Muscle layer of colon (tissue), 2 donors: ENCODE measurements around the gene ANKS4B.

Experiments used
- H3K27ac ChIP-seq: one replicate; pipeline ENCODE4 v1.7.0; 2013; ENCODE audit warnings: low read depth, mild to moderate bottlenecking, low read length, moderate library complexity
- H3K27me3 ChIP-seq, 2 donors: one replicate each; pipeline ENCODE4 v1.7.0; 2013; ENCODE audit warnings: low read length in 2 of 2, mild to moderate bottlenecking in 2 of 2; ENCODE audit not compliant: insufficient read depth in 2 of 2, control insufficient read depth in 1 of 2
- H3K36me3 ChIP-seq: one replicate; pipeline ENCODE4 v1.7.0; 2013; ENCODE audit warnings: mild to moderate bottlenecking, low read length; ENCODE audit not compliant: insufficient read depth
- H3K4me1 ChIP-seq: one replicate; pipeline ENCODE4 v1.7.0; 2013; ENCODE audit warnings: mild to moderate bottlenecking, low read length; ENCODE audit not compliant: insufficient read depth
- H3K4me3 ChIP-seq, 2 donors: one replicate each; pipeline ENCODE4 v1.7.0; 2013; ENCODE audit warnings: low read length in 2 of 2, low read depth in 1 of 2, mild to moderate bottlenecking in 1 of 2, moderate library complexity in 1 of 2
- H3K9ac ChIP-seq: one replicate; pipeline ENCODE4 v1.7.0; 2013; ENCODE audit warnings: low read length
- H3K9me3 ChIP-seq: one replicate; pipeline ENCODE4 v1.7.0; 2013; ENCODE audit warnings: mild to moderate bottlenecking, low read length
- donor health status: abdominal sarcoma.
- donor health status: Adenocarcinoma of cecum.

Gene ANKS4B

DNA sequence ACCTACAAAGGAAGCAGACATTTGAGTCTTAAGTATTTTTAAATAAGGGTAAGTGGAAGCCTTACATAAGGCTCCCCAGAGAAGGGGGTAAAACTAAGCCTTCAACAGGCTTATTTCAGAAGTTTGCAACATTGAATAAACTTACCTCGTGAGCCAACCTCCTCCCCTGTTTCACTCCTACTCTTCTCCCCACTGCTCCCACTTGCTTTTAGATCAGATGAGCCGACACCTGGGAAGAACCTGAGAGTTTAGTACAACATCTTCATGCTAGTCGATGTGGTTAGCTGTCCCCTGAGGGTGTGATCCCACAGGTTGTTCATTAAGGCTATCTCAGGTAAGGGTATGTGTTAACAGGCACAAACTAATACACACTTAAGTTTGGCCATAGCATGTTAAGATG, 35.9 kb upstream of the ANKS4B start:
- Histone ChIP-seq H3K4me3 (no peak overlapping the region), H3K27me3 (no peaks in the 10 kb centered on the region), H3K36me3 (no peaks in the 10 kb centered on the region), H3K4me1 (no peaks in the 10 kb centered on the region), H3K27ac (no peak overlapping the region), H3K9me3 (no peaks in the 10 kb centered on the region), H3K9ac (no peak overlapping the region)

DNA sequence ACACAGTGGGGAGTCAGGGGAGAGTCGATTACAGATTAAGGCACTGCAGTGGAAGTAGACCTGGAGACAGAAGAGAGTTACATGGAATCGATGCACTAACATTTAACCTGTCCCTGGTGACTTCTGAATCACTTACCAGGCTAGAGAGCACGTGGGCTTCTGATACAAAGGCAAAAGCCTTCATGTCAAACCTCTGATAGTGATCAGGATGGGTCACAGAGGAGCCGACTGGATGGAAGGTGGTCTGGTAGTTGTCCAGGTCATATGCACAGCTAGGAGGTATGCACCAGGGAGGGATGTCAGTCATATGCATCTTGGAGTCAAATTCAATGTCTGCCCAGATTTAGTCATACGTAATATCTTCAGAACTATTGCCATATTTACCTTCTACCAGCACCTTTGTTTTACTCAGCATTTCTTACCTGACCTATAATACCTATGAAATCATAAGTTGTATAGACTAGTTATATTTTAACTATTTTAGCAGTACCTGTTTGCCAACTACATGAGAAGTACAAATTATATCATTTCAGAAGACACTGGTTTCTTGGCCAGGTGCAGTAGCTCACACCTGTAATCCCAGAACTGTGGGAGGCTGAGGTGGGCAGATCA, 33.8 kb upstream of the ANKS4B start:
- Histone ChIP-seq H3K4me3 (no peak overlapping the region), H3K4me1 (no peaks in the 10 kb centered on the region), H3K27ac (no peak overlapping the region), H3K36me3 (no peaks in the 10 kb centered on the region), H3K9me3 (no peaks in the 10 kb centered on the region), H3K27me3 (no peaks in the 10 kb centered on the region), H3K9ac (no peak overlapping the region)

DNA sequence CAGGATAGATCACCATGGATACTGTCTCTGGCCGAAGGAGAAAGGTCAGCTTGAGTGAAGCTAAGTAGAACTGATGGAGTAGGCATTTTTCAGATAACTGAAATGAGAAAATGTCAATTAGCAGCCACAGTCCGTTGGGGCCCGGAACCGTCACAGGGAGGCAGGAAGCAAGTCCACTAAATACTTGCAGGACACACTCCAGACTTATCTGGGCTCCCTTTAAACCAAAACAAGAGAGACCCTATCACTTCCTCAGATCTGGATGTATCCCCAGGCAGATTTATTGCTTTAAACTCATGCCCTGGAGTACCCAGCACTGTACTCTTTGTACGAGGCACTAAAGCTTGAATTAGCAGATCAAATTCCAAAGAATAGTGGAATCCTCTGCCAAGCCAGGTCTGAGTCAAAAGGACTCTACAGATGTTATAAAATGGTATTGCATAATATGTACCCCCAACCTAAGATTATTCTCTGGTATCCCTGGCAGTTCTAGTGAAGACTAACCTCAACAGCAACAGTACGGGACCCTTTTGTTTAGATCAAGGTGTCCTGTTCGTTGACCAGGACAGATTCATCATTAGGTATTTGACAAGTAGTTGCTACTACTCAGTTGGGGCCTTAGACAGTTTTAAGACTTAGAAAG, 30.2 kb upstream of the ANKS4B start:
- H3K4me3 ChIP-seq: no peak overlapping the region
- no peaks in the 10 kb centered on the region for H3K27me3 ChIP-seq
- H3K36me3 ChIP-seq: no peaks in the 10 kb centered on the region
- no peaks in the 10 kb centered on the region for H3K9me3 ChIP-seq
- H3K9ac ChIP-seq: no peak overlapping the region
- H3K27ac ChIP-seq: no peak overlapping the region
- H3K4me1 ChIP-seq: no peaks in the 10 kb centered on the region

DNA sequence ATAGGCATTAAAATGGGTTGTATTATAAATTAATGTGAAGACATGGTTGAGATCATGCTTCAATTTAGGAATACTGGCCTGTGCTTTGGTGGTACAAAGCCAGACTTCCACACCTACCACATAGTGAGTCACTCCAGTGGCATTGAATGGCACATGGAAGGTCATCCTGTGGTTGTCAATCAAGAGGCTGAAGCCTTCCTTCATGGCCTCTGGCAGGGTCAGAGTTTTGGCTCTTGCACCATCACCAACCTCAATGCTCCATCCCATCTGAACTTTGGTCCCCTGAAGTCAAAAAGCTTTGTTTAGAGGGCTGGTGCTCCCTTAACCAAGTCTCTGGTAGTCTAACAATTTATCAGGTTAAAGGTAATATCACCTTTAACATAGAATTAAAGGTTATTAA, 28.2 kb upstream of the ANKS4B start:
- no peaks in the 10 kb centered on the region for H3K27me3 ChIP-seq
- no peak overlapping the region for H3K4me3 ChIP-seq
- no peaks in the 10 kb centered on the region for H3K9me3 ChIP-seq
- no peak overlapping the region for H3K9ac ChIP-seq
- no peak overlapping the region for H3K27ac ChIP-seq
- H3K4me1 ChIP-seq: no peaks in the 10 kb centered on the region
- H3K36me3 ChIP-seq: no peaks in the 10 kb centered on the region

DNA sequence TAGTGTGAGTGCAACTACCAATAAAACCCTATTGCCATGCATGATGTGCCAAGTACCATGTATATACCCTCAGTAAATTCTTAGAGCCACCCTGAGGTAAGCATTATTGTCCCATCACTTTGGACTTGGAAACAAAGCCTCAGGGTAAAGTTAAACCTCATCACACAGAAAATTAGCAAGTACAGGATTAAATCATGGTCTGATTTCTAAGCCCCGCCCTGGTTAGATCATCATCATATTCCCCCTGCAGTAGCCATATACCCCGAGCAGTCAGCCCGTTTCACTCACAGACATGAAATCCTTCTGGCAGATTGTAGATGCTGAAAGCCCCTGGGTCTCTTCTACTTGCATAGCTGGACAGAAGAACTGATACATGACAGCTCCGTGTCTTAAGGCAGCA, 26.9 kb upstream of the ANKS4B start:
- Histone ChIP-seq H3K36me3 (no peaks in the 10 kb centered on the region), H3K27me3 (no peaks in the 10 kb centered on the region), H3K9ac (no peak overlapping the region), H3K9me3 (no peaks in the 10 kb centered on the region), H3K4me1 (no peaks in the 10 kb centered on the region), H3K4me3 (no peak overlapping the region), H3K27ac (no peak overlapping the region)

DNA sequence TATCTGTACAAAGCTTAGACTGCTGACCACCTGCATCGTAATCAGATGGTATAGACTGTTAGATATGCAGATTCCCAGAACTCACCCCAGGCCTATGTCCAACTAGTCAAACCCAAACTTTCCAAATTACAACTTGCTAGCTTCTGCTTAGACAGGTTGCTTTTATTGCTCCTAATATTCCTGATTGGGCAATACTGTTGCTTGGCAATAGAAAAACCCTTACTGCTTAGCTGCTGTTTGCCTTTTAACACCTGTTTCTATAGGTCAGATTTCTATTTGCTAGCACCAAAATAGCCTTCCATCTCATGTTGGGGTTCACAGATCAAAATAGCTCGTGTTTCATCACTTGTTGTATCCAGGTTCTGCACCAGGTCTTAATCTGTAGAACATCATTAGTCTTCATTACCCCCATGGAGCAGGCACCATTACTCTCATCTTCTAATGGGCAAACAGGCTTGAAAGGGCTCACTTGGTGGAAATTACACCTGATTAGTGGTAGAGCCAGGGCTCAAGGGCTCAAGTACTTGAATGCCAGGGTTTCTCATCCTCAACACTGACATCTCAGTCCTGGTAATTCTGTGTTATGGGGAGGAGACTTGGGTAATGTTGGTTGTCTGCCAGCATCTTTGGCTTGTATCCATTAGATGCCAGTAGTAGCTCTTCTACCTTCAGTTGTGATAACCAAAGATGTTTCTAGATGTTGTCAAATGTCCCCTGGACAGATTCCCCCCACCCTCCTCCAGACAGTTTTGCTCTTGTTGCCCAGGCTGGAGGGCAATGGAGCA, 24.9 kb upstream of the ANKS4B start:
- H3K36me3 ChIP-seq: no peaks in the 10 kb centered on the region
- no peak overlapping the region for H3K4me3 ChIP-seq
- no peak overlapping the region for H3K27ac ChIP-seq
- no peaks in the 10 kb centered on the region for H3K9me3 ChIP-seq
- H3K27me3 ChIP-seq: no peaks in the 10 kb centered on the region
- no peaks in the 10 kb centered on the region for H3K4me1 ChIP-seq
- no peak overlapping the region for H3K9ac ChIP-seq

DNA sequence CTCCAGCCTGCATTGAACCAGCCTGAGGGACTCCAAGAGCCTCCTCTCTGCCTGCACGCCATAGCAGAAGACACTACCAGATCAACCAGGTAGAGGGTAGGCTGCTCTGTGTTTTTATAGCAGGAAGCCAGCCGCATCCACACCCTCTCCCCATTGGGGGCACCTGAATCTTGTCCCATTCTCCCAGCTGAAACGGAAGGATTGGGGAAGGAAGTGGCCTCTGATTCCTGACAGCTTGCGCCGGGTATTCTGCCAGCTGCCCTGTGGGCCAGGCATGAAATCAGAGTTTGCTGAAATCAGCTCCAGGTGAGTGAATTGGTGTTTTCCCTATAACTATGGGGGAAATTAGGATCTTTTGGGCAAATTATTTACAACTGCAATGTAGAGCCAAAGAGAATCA, 22.0 kb upstream of the ANKS4B start, which contains the start of gene ZP2:
Gene ZP2 (minus strand): TSS at position 89 of the 400 bp plus-strand sequence. CDS start 27 bp downstream, at position 62.
- no peaks in the 10 kb centered on the region for H3K4me1 ChIP-seq
- H3K9me3 ChIP-seq: no peaks in the 10 kb centered on the region
- no peak within 1 kb of the TSS for H3K9ac ChIP-seq
- no peak within 1 kb of the TSS for H3K27ac ChIP-seq
- H3K4me3 ChIP-seq: no peak within 1 kb of the TSS
- H3K27me3 ChIP-seq: no peaks in the 10 kb centered on the region
- H3K36me3 ChIP-seq: no peaks in the 10 kb centered on the region

DNA sequence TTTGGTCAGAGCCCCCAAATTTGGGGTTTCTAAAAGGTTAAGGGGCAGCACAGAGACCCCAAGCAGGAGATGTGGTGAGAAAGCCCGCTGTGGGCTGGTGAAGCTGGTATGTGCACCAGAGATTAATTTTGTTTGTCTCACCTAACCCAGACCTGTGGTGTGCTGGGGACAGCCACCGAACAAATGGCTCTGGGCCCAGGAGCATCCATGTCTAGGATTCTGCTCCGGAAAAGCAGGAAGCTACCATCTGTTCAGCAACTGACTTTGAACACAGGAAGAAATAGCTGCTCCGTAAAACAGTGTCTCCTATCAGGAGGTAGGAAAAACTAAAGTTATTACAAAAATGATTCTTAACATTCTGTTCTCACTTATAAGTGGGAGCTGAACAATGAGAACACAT, 19.4 kb upstream of the ANKS4B start:
- no peak overlapping the region for H3K9ac ChIP-seq
- no peaks in the 10 kb centered on the region for H3K27me3 ChIP-seq
- H3K36me3 ChIP-seq: no peaks in the 10 kb centered on the region
- H3K27ac ChIP-seq: no peak overlapping the region
- H3K4me1 ChIP-seq: no peaks in the 10 kb centered on the region
- H3K4me3 ChIP-seq: no peak overlapping the region
- no peaks in the 10 kb centered on the region for H3K9me3 ChIP-seq

DNA sequence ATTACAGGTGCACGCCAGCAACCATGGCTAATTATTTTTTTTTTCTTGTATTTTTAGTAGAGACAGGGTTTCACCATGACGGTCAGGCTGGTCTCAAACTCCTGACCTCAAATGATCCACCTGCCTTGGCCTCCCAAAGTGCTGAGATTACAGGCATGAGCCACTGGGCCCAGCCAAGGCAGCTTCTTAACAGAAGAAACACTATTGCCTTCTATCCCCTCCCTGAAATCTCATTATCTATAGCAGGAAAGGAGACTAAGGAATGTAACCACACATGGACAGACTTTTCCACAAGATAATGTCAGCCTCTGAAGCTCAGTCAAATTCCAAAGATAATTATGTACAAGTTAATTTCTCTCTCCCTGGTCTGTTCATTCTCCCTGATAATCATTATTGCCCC, 16.4 kb upstream of the ANKS4B start:
- Histone ChIP-seq H3K9ac (no peak overlapping the region), H3K27me3 (no peaks in the 10 kb centered on the region), H3K4me3 (no peak overlapping the region), H3K27ac (no peak overlapping the region), H3K4me1 (no peaks in the 10 kb centered on the region), H3K9me3 (no peaks in the 10 kb centered on the region), H3K36me3 (no peaks in the 10 kb centered on the region)

DNA sequence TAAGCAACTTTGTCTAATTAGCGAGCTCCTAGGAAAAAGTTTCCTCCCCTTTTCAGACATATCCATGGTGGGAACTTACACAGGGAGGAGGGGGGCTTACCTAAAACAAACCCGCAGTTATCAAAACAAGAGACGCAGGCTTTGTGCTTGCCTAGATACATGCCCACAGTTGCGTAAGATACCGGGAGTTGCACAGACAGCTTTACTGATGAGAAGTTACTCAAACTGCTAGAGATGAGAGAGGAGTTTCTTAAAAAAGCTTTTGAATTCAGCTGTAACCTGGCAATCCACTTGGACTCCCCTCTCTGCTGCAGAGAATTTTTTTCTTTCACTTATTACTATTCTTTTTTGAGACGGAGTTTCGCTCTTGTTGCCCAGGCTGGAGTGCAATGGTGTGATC, 15.3 kb upstream of the ANKS4B start:
- peaks cover 0 to 4% of the 10 kb centered on the region in 2 donors for H3K27me3 ChIP-seq
- no peak overlapping the region for H3K27ac ChIP-seq
- H3K9me3 ChIP-seq: no peaks in the 10 kb centered on the region
- no peak overlapping the region for H3K9ac ChIP-seq
- no peak overlapping the region for H3K4me3 ChIP-seq
- no peaks in the 10 kb centered on the region for H3K36me3 ChIP-seq
- no peaks in the 10 kb centered on the region for H3K4me1 ChIP-seq

DNA sequence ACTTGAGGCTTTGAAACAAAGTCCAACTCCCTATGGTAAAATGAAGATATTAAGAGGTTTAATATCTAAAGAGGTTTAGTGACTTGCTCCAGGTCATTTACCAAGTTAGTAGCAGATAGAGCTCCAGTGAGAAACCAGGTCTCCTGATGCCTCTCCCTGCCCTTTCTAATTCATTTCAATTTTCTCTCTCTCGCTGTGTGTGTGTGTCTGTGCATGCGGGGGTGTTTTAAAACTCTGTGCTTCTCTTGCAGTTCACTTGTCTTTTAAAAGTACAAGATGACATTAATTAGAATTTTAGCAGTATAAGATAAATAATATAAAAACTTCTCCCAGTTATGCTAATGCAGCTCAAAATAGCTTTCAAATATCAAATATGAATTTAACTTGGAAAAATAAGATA, 13.9 kb upstream of the ANKS4B start:
- H3K27ac ChIP-seq: no peak overlapping the region
- H3K9ac ChIP-seq: no peak overlapping the region
- H3K36me3 ChIP-seq: no peaks in the 10 kb centered on the region
- no peaks in the 10 kb centered on the region for H3K4me1 ChIP-seq
- H3K9me3 ChIP-seq: no peaks in the 10 kb centered on the region
- H3K4me3 ChIP-seq: no peak overlapping the region
- H3K27me3 ChIP-seq: peaks cover 0 to 5% of the 10 kb centered on the region in 2 donors
